SK-N-SH treated with all-trans-retinoic acid at 6 μM for 48 hours (cell line): ENCODE data around the gene PCDHGB5.

Experiments used
- BACH2 ChIP-seq: fragments of 250-450 bp; sonication (Bioruptor Pico); IDR thresholded peaks from 2 replicates; pipeline ENCODE4 v1.9.0; 2021; ENCODE audit warnings: mild to moderate bottlenecking, borderline replicate concordance
- CSDC2 ChIP-seq: fragments of 250-450 bp; sonication (Bioruptor Pico); IDR thresholded peaks from 2 replicates; pipeline ENCODE4 v1.5.0; 2020; ENCODE audit warnings: mild to moderate bottlenecking, moderate library complexity
- ESRRG ChIP-seq: fragments of 250-450 bp; sonication (Bioruptor Pico); IDR thresholded peaks from 2 replicates; pipeline ENCODE4 v1.6.1; 2021; ENCODE audit warnings: mild to moderate bottlenecking
- PPARA ChIP-seq: fragments of 250-450 bp; sonication (Bioruptor Pico); IDR thresholded peaks from 2 replicates; pipeline ENCODE4 v1.5.0; 2020; ENCODE audit warnings: mild to moderate bottlenecking, borderline replicate concordance
- RARB ChIP-seq: fragments of 250-450 bp; sonication (Bioruptor Pico); IDR thresholded peaks from 2 replicates; pipeline ENCODE4 v1.8.0; 2021; ENCODE audit warnings: mild to moderate bottlenecking, moderate library complexity
- TOX ChIP-seq: fragments of 250-450 bp; sonication (Bioruptor Pico); IDR thresholded peaks from 2 replicates; pipeline ENCODE4 v1.8.0; 2021; ENCODE audit warnings: mild to moderate bottlenecking, moderate library complexity, borderline replicate concordance
- ZFP30 ChIP-seq: fragments of 450-650 bp; formaldehyde crosslinking; IDR thresholded peaks from 2 replicates; pipeline ENCODE4 v1.5.0; 2022; ENCODE audit warnings: mild to moderate bottlenecking, moderate library complexity
- ZNF70 ChIP-seq: fragments of 450-650 bp; formaldehyde crosslinking; IDR thresholded peaks from 2 replicates; pipeline ENCODE4 v1.5.0; 2020; ENCODE audit warnings: mild to moderate bottlenecking, moderate library complexity
- ZNF8 ChIP-seq: fragments of 450-650 bp; formaldehyde crosslinking; IDR thresholded peaks from 2 replicates; pipeline ENCODE4 v1.5.0; 2020; ENCODE audit warnings: mild to moderate bottlenecking, moderate library complexity
- TF ChIP-seq, protein P1 (sequence below): fragments of 250-450 bp; sonication (Bioruptor Pico); IDR thresholded peaks from 2 replicates; pipeline ENCODE4 v1.8.0; 2021; ENCODE audit warnings: low read depth, mild to moderate bottlenecking, moderate library complexity, borderline replicate concordance
- TF ChIP-seq, protein P2 (sequence below): fragments of 250-450 bp; sonication (Bioruptor Pico); IDR thresholded peaks from 2 replicates; pipeline ENCODE4 v1.8.0; 2020; ENCODE audit warnings: mild to moderate bottlenecking, moderate library complexity, borderline replicate concordance

DNA sequence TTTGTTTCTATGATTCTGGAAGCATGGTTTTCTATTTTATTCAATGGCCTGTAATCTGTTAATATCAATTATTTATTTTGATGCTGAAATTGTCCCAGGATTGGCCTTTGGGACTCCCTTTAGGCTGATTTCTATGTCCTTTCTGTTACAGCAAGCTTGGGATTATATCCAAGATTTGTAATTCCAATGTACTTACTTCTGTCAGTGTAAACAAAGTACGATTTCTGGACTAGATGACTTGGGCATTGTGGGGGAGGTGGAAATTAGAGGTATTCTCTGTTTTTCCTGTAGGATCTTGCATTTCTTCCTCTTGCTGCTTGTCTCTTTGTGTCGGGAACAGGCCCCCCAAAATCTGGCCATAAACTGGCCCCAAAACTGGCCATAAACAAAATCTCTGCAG is 36.3 kb downstream of the PCDHGB5 start:
- TF ChIP-seq PPARA (CRISPR knock-in tag) (no peak), BACH2 (CRISPR knock-in tag) (no peak), ZNF70 (no peak), TOX (no peak), CSDC2 (no peak), ESRRG (CRISPR knock-in tag) (no peak), RARB (no peak), ZNF8 (CRISPR knock-in tag) (no peak), ZFP30 (no peak)
- TF ChIP-seq, protein P1, sequence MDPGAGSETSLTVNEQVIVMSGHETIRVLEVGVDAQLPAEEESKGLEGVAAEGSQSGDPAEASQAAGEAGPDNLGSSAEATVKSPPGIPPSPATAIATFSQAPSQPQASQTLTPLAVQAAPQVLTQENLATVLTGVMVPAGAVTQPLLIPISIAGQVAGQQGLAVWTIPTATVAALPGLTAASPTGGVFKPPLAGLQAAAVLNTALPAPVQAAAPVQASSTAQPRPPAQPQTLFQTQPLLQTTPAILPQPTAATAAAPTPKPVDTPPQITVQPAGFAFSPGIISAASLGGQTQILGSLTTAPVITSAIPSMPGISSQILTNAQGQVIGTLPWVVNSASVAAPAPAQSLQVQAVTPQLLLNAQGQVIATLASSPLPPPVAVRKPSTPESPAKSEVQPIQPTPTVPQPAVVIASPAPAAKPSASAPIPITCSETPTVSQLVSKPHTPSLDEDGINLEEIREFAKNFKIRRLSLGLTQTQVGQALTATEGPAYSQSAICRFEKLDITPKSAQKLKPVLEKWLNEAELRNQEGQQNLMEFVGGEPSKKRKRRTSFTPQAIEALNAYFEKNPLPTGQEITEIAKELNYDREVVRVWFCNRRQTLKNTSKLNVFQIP, result no peak
- TF ChIP-seq, protein P2, sequence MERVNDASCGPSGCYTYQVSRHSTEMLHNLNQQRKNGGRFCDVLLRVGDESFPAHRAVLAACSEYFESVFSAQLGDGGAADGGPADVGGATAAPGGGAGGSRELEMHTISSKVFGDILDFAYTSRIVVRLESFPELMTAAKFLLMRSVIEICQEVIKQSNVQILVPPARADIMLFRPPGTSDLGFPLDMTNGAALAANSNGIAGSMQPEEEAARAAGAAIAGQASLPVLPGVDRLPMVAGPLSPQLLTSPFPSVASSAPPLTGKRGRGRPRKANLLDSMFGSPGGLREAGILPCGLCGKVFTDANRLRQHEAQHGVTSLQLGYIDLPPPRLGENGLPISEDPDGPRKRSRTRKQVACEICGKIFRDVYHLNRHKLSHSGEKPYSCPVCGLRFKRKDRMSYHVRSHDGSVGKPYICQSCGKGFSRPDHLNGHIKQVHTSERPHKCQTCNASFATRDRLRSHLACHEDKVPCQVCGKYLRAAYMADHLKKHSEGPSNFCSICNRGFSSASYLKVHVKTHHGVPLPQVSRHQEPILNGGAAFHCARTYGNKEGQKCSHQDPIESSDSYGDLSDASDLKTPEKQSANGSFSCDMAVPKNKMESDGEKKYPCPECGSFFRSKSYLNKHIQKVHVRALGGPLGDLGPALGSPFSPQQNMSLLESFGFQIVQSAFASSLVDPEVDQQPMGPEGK (CRISPR knock-in tag), result no peak
